ENCODE data around the gene EYA4. TPM values are rescaled to one million over a fixed set of nuclear protein-coding genes. Genes with fewer than 3 reads are reported as not detected.

Gene EYA4
- total RNA-seq, 1 experiment from 2014 or later = 0.24 TPM

- TF ChIP-seq MLX (CRISPR knock-in tag; IDR thresholded peaks at IDR 0.05) = no peak
- TF ChIP-seq ZNF219 (CRISPR knock-in tag; IDR thresholded peaks at IDR 0.05; ENCODE audit: borderline replicate concordance) = no peak
- no peak for TF ChIP-seq CBFB (CRISPR knock-in tag; IDR thresholded peaks at IDR 0.05; ENCODE audit: low read depth)
- no peak for TF ChIP-seq RORB (CRISPR knock-in tag; IDR thresholded peaks at IDR 0.05)
Measured at GRCh38 chr6:133460101-133460500, 218.9 kb downstream of the EYA4 start (continued).

GRCh38 chr6:133463790-133464189 lies 222.6 kb downstream of the EYA4 start:
- Mint-ChIP-seq H3K27me3 (ENCODE audit: low read depth) (no peaks in the 10 kb centered on the region), H3K27ac (no peak overlapping the region), H3K9me3 (0 out of 2 replicates have a peak, but pooled peaks cover 3% of the 10 kb centered on the region), H3K4me1 (peaks cover 11% of the 10 kb centered on the region), H3K4me3 (no peak overlapping the region), H3K36me3 (no peaks in the 10 kb centered on the region)
- DNase-seq (ENCODE audit: low spot score) (no peak), ATAC-seq (no peak)
- no peak for TF ChIP-seq TP53 (CRISPR knock-in tag; IDR thresholded peaks at IDR 0.05)
- TF ChIP-seq JAZF1 (CRISPR knock-in tag; IDR thresholded peaks at IDR 0.05) = no peak
- TF ChIP-seq PRRX2 (CRISPR knock-in tag; IDR thresholded peaks at IDR 0.05) = no peak
- TF ChIP-seq CTCF (IDR thresholded peaks at IDR 0.05) = no peak
- TF ChIP-seq SMAD4 (CRISPR knock-in tag; IDR thresholded peaks at IDR 0.05) = no peak
- no peak for TF ChIP-seq ARID4B (CRISPR knock-in tag; IDR thresholded peaks at IDR 0.05; ENCODE audit: borderline replicate concordance)
- no peak for TF ChIP-seq TEAD4 (CRISPR knock-in tag; IDR thresholded peaks at IDR 0.05)
- TF ChIP-seq ZMAT4 (CRISPR knock-in tag; IDR thresholded peaks at IDR 0.05) = no peak
- TF ChIP-seq ZNF232 (CRISPR knock-in tag; IDR thresholded peaks at IDR 0.05) = no peak
- no peak for TF ChIP-seq ZNF512 (CRISPR knock-in tag; IDR thresholded peaks at IDR 0.05; ENCODE audit: borderline replicate concordance)
- TF ChIP-seq E2F4 (CRISPR knock-in tag; IDR thresholded peaks at IDR 0.05; ENCODE audit: borderline replicate concordance, low read depth) = no peak
- TF ChIP-seq ZNF121 (CRISPR knock-in tag; IDR thresholded peaks at IDR 0.05) = no peak
- ChIA-PET CTCF (no interaction called here), POLR2A (no interaction called here)
